Panc1 (cell line): ENCODE data around the gene SORT1.
"Not testable (repeated sequence)": the region's sequence is repeated elsewhere in the genome, so short reads cannot be mapped to it uniquely, and the experiment has no call there.

ENCODE experiments used
- CTCF ChIP-seq: fragments of 450-650 bp; IDR thresholded peaks from 2 replicates; pipeline ENCODE4 v1.5.1; 2017; ENCODE audit warnings: mild to moderate bottlenecking
- POLR2AphosphoS5 ChIP-seq: IDR thresholded peaks from 2 replicates; pipeline ENCODE4 v1.6.1; 2012; ENCODE audit warnings: mild to moderate bottlenecking, low read depth, low read length, moderate library complexity
- REST ChIP-seq, 2 experiments: IDR thresholded peaks; 2 replicates each; pipeline ENCODE4 v1.6.1; 2011 to 2012; ENCODE audit warnings: low read depth in 2 of 2, control low read depth in 1 of 2, low read length in 1 of 2, mild to moderate bottlenecking in 1 of 2, moderate library complexity in 1 of 2; ENCODE audit not compliant: insufficient read depth in 1 of 2
- SIN3A ChIP-seq: IDR thresholded peaks from 2 replicates; pipeline ENCODE4 v1.6.1; 2012; ENCODE audit warnings: low read depth, mild to moderate bottlenecking, low read length, moderate library complexity, borderline replicate concordance; ENCODE audit not compliant: insufficient read depth

DNA sequence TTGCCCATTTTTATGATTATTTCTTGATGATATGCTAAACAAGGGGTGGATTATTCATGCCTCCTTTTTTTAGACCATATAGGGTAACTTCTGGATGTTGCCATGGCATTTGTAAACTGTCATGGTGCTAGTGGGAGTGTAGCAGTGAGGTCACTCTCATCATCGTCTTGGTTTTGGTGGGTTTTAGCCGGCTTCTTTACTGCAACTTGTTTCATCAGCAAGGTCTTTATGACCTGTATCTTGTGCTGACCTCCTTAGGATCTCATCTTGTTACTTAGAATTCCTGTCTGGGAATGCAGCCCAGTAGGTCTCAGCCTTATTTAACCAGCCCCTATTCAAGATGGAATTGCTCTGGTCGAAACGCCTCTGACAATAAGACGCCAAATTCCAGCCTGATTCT is 111.0 kb downstream of the SORT1 start:
- not testable (repeated sequence) for TF ChIP-seq POLR2AphosphoS5; CTCF; REST (IDR thresholded peaks at IDR 0.05; ENCODE audit: insufficient read depth in 1 of 2, low read depth in 2 of 2, low read length in 1 of 2); SIN3A
